Middle frontal gyrus (tissue), 1 donor: ENCODE measurements around the gene DAZ1.
"Not testable (repeated sequence)": the region's sequence is repeated elsewhere in the genome, so short reads cannot be mapped to it uniquely, and the experiment has no call there.

ENCODE experiments used
- DNase-seq: peaks from one replicate; pipeline ENCODE4 v3.0.0-alpha.2; 2015; ENCODE audit warnings: low spot score; ENCODE audit errors: extremely low spot score

The DAZ1 gene

GRCh38 chrY:23198908-23199307, at the start of gene DAZ1:
TSS of gene DAZ1 (minus strand) at chrY:23199008. CDS start at chrY:23198800, 208 bp downstream.
- DNase-seq, result not testable (repeated sequence)

- DNase-seq, result not testable (repeated sequence)
These were observed 20.4 kb upstream of the DAZ1 start, which contains the start of gene DAZ2 for GRCh38 chrY:23219233-23219632. TSS of gene DAZ2 (plus strand) at chrY:23219533. CDS start at chrY:23219741, 208 bp downstream.

- not testable (repeated sequence) for DNase-seq
These were observed 11.9 kb upstream of the DAZ1 start for GRCh38 chrY:23210681-23211080.

GRCh38 chrY:23209802-23210495, 11.1 kb upstream of the DAZ1 start:
- not testable (repeated sequence) for DNase-seq

GRCh38 chrY:23207455-23207854, 8.6 kb upstream of the DAZ1 start:
- not testable (repeated sequence) for DNase-seq
